Bone marrow (tissue), 2 donors: ENCODE data around the gene WDFY3.

Source experiments
- DNase-seq, 2 donors: peaks; one replicate each; lab custom pipeline; 2025; lab: John Stamatoyannopoulos, UW

The WDFY3 gene

DNA sequence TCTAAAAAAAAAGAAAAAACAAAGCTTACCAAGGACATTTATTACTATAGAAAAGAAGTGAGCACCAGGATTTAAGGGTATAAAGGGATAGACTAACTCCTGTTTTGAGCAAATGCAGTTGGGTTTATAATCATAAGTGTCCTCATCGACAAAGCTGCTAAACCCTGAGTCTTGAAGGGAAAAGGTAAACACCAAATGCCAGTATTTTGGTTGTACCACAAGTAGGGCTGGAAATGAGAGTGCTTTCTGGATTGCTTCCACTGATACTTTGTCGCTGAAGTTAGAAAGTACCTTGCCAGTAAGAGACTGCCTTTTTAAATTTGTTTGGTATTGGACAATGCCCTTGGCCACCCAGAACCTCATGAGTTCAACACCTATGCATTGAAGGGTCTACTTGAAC lies 53.7 kb downstream of the WDFY3 start:
- no peak for DNase-seq

DNA sequence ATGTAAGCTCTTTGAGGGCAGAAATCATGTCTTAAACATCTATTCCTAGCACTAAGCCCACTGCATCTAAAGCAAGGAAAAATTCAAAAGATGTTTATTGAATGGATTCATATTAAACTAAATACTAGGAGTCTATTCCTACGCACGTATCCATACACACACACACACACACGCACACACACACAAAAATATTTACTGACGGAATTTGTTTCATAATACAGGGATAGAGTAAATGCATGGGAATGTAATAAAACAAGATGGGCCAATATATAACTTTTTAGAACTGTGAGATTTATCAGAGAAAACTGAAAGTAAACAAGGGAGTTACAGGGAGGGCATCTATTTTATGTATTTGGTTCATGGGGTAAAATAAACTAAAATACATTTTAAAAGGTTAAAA lies 57.6 kb downstream of the WDFY3 start:
- DNase-seq = no peak

DNA sequence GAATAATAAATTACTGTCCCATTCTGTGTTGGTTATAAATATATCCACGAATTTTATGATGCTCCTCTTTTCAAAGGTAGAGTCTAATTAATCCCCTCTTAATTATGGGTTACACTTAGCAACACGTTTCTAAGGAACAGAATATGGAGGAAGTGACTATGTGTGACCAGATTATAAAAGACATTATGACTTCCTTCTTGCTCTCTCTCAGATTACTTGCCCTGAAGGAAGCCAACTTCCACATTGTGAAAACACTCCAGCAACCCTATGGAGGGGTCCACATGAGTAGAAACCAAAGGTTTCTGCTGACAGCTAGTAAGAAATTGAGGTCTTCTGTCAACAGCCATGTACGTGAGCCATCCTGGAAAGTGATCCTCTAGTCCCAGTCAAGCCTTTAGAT lies 59.3 kb downstream of the WDFY3 start:
- DNase-seq = no peak

DNA sequence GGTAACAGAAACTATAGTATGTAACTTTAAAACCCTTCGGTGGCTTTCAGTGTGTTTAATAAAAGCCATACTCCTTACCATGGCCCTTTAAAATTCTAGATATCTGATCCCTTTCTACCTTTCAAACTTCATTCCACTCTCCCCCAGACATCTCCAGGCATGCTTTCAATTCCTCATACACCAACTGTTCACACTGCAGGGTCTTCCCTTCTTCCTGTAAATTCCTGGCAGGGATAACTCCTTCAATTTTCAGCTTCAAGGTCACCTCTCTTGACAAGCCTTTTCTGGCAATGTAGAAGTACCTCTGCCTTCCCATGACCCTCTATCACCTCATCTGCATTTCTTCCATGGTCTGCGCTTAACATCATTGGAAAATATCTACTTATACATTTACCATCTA lies 60.8 kb downstream of the WDFY3 start:
- DNase-seq = no peak

DNA sequence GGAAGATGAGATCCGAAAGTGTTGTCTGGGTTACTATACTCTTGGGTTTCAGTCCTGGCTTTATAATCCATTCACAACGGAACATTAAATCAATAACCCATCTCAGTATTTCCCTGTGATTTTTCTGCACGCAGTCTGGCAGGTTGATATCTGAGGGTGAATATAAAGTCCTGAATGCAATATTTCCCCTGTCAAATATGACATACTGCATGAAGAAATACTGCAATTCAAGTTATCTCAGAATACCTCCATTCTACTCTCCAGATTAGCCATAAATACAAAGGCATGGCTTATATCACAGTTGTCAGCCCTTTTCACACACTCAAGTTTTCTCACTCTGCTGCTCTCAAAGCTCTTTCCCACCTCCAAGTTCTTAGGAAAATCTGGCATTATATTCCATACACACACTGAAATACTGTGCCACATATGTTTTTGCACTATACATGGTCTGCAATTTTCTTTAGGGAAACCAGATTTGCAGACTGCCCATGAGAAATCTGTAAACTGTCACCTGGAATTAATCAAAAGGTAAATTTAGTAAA lies 64.7 kb downstream of the WDFY3 start:
- DNase-seq = no peak

DNA sequence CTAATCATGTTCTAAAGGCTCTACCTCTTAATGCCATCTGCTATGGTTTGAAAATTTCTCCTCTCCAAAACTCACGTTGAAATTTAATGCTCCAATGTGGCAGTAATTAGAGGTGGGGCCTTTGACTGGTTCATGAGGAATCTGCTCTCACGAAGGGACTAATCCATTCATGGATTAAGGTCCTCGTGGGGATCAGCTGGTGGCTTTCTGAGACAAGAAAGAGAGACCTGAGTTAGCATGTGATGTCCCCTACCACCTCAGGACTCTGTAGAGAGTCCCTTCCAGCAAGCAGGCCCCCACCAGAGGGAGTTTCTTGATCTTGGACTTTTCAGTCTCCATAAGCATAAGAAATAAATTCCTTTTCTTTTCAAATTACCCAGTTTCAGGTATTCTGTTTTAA lies 65.3 kb downstream of the WDFY3 start:
- no peak for DNase-seq

DNA sequence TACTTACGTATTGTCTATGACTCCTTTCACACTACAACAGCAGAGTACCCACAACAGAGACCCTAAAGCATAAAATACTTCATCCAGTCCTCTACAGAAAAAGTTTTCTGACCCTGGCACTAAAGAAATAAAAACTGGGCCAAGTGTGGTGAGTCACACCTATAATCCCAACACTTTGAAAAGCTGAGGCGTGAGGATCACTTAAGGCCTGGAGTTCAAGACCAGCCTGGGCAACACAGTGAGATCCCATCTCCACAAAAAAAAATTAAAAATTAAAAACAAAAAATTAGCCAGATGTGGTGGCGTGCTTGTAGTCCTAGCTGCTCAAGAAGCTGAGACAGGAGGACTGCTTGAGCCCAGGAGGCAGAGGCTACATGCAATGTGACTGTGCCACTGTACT lies 66.9 kb downstream of the WDFY3 start:
- no peak for DNase-seq

DNA sequence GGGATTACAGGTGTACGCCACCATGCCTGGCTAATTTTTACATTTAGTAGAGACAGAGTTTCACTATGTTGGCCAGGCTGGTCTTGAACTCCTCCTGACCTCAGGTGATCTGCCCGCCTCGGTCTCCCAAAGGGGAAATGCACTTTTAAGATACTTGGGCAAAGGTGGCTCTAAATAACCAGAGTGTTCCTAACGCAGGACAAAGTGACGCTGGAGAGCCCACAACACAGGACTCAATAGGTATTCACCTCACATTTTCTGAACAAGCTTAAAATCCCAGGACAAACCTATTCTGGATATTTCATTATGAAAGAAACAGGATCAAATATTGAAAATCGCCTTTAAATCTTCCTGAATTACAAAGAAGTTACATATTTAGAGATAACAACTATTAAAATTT lies 69.0 kb downstream of the WDFY3 start:
- DNase-seq = no peak

DNA sequence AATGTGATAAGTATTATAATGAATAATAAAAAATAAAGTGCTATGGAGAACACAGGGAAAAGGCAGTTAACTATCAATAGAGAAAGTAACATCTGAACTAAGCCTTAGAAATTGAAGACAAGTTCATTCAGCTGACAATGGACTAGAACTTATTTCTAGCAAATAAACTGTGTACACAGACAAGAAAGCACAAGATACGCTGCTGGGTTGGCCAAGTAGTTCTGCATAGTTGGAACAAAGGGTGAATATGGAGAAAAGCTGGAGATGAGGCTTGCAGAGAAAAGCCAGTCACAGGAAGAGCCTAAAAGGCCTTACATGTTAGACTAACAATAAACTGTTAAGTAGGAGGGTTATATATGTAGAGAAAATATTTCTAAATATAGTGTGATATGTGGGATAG lies 71.2 kb downstream of the WDFY3 start:
- DNase-seq = no peak

DNA sequence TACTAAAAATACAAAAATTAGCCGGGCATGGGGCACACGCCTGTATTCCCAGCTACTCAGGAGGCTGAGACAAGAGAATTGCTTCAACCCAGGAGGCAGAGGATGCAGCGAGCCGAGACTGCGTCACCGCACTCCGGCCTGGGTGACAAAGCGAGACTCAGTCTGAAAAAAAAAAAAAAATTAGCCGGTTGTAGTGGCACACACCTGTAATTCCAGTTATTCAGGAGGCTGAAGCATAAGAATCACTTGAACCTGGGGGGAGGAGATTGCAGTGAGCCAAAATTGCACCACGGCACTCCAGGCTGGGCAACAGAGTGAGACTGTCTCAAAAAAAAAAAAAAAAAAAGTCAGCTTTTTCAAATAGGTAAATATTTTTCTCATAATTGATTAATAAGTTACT lies 71.9 kb downstream of the WDFY3 start:
- DNase-seq = no peak

DNA sequence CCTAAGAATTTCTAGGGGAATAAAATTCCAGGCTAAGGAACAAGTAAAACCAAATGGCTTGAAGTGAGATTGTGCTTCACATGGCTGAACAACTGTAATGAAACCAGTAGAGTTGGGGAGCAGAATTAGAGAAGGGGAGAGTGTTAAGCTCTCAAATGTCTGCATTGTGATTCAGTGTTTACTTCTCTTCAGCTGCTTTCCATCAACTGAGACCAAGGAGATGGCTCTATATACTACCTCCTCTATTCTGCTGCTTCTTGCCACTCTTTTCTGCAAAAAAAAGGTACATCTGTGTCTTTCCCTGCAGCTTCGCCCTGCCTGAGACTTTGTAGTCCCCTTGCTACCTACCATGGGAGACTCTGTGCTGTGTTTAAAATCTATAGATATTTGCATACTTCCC lies 73.5 kb downstream of the WDFY3 start:
- DNase-seq = no peak

DNA sequence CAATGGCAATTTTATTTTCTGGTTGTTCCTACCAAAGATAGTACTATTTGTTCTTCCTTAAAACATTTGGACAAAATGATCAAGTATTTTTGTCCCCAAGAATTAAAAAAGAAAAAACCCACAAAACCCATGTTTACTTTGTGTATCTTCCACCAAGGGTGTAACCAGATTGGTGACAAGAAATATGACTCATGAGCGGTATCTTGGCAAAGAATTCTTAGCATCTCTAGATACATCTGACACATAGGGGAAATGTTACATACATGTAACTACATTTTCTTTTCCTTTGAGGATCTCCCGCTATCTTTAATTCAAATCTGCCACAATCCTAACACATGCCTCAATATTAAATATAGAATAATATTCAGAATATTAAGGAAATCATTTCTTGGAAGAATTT lies 78.7 kb downstream of the WDFY3 start:
- DNase-seq = no peak

DNA sequence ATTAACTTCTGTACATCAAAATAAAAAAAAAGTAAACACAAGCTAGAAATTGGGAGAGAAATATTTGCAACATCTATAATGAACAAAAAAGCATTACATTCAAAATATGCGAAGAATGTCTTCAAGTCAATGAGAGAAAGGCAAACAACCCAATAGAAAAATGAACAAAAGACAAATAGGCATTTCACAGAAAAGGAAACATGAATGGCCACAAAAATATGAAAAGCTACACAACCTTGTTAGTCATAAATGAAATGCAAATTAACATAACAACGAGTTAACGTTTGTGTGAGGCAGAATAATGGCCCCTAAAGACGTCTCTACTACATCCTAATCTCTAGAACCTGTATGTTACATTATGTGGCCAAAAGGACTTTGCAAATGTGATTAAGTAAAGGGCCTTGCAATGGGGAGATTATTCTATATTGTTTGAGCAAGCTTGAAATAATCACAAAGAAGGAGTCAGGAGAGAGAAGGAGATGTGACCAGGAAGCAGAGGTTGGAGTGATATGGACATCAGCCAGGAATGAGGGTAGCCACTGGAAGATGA lies 86.8 kb downstream of the WDFY3 start:
- DNase-seq = no peak

DNA sequence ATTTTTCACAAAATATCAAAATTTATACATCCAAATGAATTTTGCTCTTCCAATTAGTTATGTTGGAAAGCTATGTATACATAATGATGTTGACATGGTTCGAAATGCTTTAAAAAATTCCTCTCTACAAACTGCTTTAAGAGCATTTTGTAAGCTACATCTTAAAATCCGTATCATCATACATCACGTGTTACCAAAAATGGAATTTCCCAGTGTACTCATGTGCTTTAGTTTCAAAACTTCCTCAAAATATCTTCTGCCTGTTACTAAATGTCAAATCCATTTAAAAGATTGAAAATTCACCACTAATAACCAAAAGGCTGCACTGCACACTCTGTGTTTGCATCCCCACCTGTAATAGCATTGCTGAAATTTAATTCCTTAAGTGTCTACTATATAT lies 87.9 kb downstream of the WDFY3 start:
- no peak for DNase-seq

DNA sequence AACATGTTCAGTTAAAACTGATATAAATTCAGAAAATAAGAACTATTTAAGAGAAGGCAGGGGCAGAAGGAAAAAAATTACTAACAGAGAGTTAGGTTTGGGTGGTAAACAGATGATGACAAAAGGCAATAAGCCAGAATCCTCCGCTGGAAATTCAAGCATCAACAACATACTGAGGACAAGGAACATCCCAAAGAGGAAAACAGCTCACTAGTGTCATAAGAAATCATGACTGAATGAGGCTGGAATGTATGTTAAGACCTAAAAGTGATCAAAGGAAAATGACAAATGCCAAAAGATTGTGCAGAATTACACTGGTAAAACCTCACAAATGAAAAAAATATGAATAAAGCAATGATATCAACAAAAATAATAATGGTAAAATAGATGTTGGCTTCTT lies 88.4 kb downstream of the WDFY3 start:
- no peak for DNase-seq

DNA sequence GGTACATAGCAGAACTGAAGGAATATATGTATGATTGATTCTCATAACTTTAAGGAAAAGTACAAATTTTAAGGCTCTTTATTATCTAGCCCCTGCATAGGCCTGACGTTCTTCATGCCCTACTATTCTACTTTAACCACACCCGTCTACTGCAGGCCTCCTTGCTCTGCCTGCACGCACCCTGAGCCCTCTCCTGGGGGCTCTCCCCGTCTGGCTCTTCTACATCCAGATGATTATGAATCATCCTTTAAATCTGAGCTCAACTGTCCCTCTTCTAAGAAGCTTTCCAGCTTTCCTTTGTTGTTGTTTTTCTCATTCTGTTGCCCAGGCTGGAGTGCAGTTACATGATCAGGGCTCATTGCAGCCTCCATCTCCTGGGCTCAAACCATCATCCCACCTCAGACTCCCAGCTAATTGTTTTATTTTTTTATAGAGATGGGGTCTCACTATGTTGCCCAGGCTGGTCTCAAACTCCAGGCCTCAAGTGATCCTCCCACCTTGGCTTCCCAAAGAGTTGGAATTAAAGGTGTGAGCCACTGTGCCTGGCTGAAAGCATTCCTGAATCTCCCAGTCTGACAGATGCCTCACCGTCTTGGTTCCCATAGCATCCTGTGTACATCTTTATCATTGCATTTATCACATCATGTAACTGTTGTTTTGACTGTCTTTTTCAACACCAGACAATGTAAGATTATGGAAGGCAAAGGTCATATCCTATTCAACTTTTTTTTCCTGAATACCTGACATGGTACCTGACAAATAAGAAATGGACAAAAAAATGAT lies 89.2 kb downstream of the WDFY3 start:
- no peak for DNase-seq

DNA sequence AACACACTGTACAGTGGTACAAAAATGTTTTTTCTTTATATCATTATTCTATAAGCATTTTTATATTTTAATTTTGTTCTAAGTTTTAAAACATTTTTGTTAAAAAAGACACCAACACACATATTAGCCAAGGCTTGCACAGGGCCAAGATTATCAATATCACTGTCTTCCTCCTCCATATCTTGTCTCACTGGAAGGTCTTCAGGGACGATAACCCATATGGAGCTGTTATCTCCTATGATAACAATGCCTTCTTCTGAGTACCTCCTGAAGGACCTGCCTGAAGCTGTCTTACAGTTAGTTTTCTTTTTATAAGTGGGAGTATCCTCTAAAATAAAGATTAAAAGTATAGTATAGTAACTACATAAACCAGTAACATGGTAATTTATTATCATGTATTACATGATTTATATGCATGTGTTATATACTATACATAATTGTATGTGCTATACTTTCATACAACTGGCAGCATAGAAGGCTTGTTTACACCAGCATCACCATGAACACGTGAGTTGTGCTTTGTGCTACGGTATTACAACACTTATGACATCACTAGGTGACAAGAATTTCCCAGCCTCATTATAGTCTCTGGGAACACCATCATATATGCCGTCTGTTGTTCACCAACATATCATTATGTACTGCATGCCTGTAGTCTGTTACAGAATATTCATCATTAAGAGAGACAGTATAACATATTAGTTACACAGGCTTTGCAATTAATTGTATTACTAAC lies 90.7 kb downstream of the WDFY3 start:
- no peak for DNase-seq

DNA sequence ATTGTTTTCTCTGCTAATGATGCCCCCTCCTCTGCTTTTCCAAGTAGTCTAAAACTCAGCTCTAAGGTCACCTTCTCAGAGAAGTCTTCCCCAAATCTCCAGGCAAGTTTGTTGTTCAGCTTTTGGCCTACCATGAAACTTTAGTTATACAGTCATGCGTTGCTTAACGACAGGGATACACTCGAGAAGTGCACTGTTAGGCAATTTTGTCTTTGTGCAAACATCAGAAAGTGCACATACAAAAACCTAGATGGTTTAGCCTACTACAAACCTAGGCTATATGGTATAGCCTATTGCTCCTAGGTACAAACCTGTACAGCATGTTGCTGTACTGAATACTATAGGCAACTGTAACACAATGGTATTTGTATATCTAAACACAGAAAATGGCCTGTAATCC lies 91.9 kb downstream of the WDFY3 start:
- DNase-seq = no peak

DNA sequence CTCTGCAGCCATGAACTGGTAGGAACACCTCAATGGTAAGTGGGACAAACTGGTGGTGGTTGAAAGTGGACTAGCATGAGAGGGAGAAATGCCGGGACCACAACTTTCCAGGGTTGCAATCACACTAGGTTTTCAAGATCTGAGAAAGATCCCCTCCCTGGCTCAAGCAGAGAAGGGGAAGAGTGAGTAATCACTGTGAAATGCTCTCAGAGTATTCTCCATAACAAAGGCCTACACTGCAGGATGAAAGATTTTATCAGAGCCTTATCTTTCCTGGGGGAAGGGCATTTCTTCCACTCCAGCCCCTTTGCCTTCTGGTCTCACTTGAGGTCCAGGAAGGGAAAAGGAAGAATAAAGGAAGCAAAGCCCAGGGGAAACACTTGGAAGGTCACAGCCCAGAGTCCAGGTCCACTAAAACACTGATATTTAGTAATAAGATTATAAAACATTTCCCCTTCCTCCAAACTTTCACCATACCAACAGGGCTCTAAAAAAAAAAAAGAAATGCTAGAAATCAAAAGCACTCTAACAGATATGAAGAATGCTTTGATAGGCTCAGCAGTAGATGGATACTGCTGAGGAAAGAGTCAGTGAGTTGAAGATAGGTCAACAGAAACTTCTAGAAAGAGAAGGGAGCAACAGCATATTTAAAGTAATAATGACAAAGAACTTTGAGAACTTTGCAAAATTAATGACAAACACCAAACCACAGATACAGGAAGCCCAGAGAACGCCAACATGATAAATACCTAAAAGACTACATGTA lies 95.9 kb downstream of the WDFY3 start:
- no peak for DNase-seq

DNA sequence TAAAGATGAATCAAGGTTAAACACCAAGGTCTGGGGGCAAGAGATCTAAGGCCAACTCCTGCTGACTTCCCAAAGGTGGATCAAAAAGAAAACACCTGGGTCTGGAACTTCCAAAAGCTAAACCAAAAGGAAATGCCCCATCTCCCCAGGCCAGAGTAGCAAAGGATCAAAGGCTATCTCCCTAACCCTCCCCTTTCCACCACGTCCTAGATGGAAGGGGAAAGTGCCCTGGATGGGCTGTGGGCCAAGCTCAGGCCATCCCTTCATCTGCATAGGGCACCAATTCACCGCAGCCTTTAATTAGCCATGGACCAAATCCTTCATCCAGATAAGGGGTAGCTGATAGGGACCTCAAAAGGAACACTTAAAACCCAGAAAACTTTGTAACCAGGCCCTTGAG lies 100.2 kb downstream of the WDFY3 start:
- no peak for DNase-seq

DNA sequence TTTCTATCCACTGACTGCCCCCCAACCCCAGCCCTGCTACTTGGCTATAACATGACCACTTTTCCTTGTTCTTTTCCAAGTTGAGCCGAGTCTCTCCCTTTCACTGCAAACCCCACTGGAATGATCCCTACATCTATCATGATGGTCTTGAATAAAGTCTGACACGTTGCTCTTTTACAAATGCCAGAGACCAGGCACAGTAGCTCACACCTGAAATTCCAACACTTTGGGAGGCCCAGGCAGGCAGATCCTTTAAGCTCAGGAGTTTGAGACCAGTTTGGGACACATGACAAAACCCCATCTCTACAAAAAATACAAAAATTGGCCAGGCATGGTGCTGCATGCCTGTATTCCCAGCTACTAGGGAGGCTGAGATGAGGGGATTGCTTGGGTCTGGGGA lies 100.9 kb downstream of the WDFY3 start:
- no peak for DNase-seq

DNA sequence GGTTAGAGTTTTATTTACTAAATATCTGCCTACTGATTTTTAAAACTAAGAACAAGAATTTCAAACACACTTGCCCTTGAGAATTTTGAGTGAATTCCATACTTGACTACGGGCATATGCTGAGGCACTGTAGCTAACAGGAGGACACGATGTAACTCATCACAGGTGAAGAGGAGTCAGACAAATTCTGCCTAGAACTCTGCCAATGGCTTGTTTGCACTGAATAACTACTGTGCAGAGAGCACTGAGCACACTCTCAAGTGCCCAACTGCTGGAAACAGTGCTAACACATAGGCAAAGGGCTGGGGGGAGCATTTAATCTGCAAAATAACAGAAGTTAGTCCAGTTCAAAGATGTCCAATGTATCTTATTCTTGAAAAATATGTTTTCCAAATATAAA lies 104.4 kb downstream of the WDFY3 start:
- DNase-seq = no peak

DNA sequence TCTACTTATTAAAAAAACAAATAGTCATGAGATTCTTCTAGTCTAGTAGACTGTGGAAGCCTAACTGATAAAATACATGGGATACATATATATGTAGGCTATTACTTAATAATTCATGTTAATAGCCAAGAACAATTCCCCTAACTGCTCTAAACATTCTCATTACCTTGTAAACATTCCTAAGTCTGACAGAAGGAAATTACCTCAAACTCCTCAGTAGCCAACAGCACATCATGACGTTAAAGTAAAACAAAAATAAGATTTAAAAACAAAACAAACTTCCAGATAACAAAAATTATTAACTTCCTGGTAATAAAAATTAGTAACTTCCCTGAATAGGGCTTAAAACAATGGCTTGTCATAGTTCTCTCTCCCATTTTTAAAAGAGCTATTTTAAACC lies 109.2 kb downstream of the WDFY3 start:
- no peak for DNase-seq
